B cell (primary cell): Measurements from ENCODE around the gene FAM83G. TPM values are rescaled to one million over a fixed set of nuclear protein-coding genes. Genes with fewer than 3 reads are reported as not detected.

ENCODE experiments used
- ATAC-seq: fragments of 200-7000 bp; cut with Tn5 transposase; one replicate; pipeline ENCODE4 v1.10.0; 2021; ENCODE audit warnings: low read depth, mild to moderate bottlenecking, moderate number of reproducible peaks, moderate library complexity
- CTCF ChIA-PET: fragments of 350-600 bp; sonication (Branson Sonifier 250); formaldehyde crosslinking; loops from one replicate; lab custom pipeline; 2021; ENCODE audit warnings: antibody characterized with exemption, inconsistent platforms; lab: Charles Lee
- POLR2A ChIA-PET: fragments of 350-600 bp; sonication (Branson Sonifier 250); formaldehyde crosslinking; loops from one replicate; lab custom pipeline; 2021; ENCODE audit warnings: antibody characterized with exemption; lab: Charles Lee
- DNase-seq: peaks from one replicate; pipeline ENCODE4 v3.0.0; 2013
- H2AFZ ChIP-seq: 2 replicates; pipeline ENCODE4 v1.6.1; 2012; ENCODE audit warnings: mild to moderate bottlenecking, low read depth, low read length; ENCODE audit not compliant: insufficient read depth, poor library complexity, severe bottlenecking
- H3K27ac ChIP-seq, 2 donors: 1 replicate in 1 of 2; 2 replicates in 1 of 2; pipeline ENCODE4 v1.5.1; 2012 to 2013; ENCODE audit warnings: low read length in 2 of 2, mild to moderate bottlenecking in 2 of 2, moderate library complexity in 1 of 2
- H3K27me3 ChIP-seq, 4 experiments: fragments of 200-600 bp in 1 of 4; sonication (generic) in 1 of 4; replicated peaks in 1 of 4; 1 replicate in 2 of 4; 2 replicates in 2 of 4; pipeline versions ENCODE4 v1.6.1 to v1.7.0; 2013 to 2016; ENCODE audit warnings: low read length in 3 of 4, mild to moderate bottlenecking in 2 of 4, mixed read lengths in 1 of 4, moderate library complexity in 1 of 4; ENCODE audit not compliant: insufficient read depth in 4 of 4, control insufficient read depth in 3 of 4; ENCODE audit errors: control extremely low read depth in 1 of 4
- H3K36me3 ChIP-seq, 2 experiments: replicated peaks in 1 of 2; 1 replicate in 1 of 2; 2 replicates in 1 of 2; pipeline versions ENCODE4 v1.6.1 to v1.7.1; 2013; ENCODE audit warnings: low read length in 1 of 2; ENCODE audit not compliant: insufficient read depth in 2 of 2, control insufficient read depth in 1 of 2; ENCODE audit errors: control extremely low read depth in 1 of 2, extremely low read depth in 1 of 2
- H3K4me1 ChIP-seq, 2 donors: fragments of 200-600 bp in 1 of 2; sonication (generic) in 1 of 2; 1 replicate in 1 of 2; 2 replicates in 1 of 2; pipeline versions ENCODE4 v1.5.1 to v1.6.1; 2013 to 2017; ENCODE audit warnings: low read length in 2 of 2; ENCODE audit not compliant: control insufficient read depth in 2 of 2, insufficient read depth in 2 of 2
- H3K4me2 ChIP-seq: replicated peaks from 2 replicates; pipeline ENCODE3; 2012; ENCODE audit warnings: mild to moderate bottlenecking, low read depth, low read length; ENCODE audit not compliant: poor library complexity, severe bottlenecking
- H3K4me3 ChIP-seq, 5 experiments: fragments of 200-600 bp in 1 of 5; sonication (generic) in 1 of 5; 1 replicate in 3 of 5; 2 replicates in 2 of 5; pipeline versions ENCODE4 v1.5.1 to v1.7.0; 2011 to 2016; ENCODE audit warnings: low read length in 4 of 5, mild to moderate bottlenecking in 4 of 5, low read depth in 2 of 5, control low read depth in 1 of 5, moderate library complexity in 1 of 5; ENCODE audit not compliant: insufficient read depth in 1 of 5; ENCODE audit errors: control extremely low read depth in 1 of 5, extremely low read depth in 1 of 5
- H3K79me2 ChIP-seq: fragments of 200-600 bp; sonication (generic); one replicate; pipeline ENCODE4 v1.6.0; 2016; ENCODE audit warnings: low read length; ENCODE audit not compliant: control insufficient read depth, insufficient read depth
- H3K9ac ChIP-seq: fragments of 200-600 bp; sonication (generic); 2 replicates; pipeline ENCODE4 v1.6.1; 2017; ENCODE audit warnings: mild to moderate bottlenecking, low read length, moderate library complexity
- H3K9me3 ChIP-seq, 3 donors: one replicate each; pipeline versions ENCODE4 v1.6.1 to v1.7.1; 2013; ENCODE audit warnings: low read length in 2 of 3; ENCODE audit not compliant: control insufficient read depth in 2 of 3, insufficient read depth in 1 of 3; ENCODE audit errors: control extremely low read depth in 1 of 3
- H4K20me1 ChIP-seq: 2 replicates; pipeline ENCODE4 v1.6.0; 2012; ENCODE audit warnings: mild to moderate bottlenecking, low read length; ENCODE audit not compliant: insufficient read depth, control insufficient read depth, poor library complexity, severe bottlenecking
- H3K27ac Mint-ChIP-seq: one replicate; pipeline ENCODE4 v1.8.0; 2021; ENCODE audit warnings: mixed read lengths
- H3K27me3 Mint-ChIP-seq: one replicate; pipeline ENCODE4 v1.8.0; 2021; ENCODE audit warnings: mixed read lengths
- H3K4me1 Mint-ChIP-seq: one replicate; pipeline ENCODE4 v1.8.0; 2021; ENCODE audit warnings: mixed read lengths
- H3K4me3 Mint-ChIP-seq: one replicate; pipeline ENCODE4 v1.8.0; 2021; ENCODE audit warnings: mixed read lengths
- H3K9me3 Mint-ChIP-seq: one replicate; pipeline ENCODE4 v1.8.0; 2022; ENCODE audit warnings: mixed read lengths; ENCODE audit not compliant: insufficient read depth
- CTCF ChIP-seq: fragments of 200-600 bp; IDR thresholded peaks from one replicate; pipeline ENCODE4 v1.8.0; 2022; ENCODE audit warnings: antibody characterized with exemption, mild to moderate bottlenecking
- EZH2 ChIP-seq: IDR thresholded peaks from 2 replicates; pipeline ENCODE4 v1.6.1; 2012; ENCODE audit warnings: borderline replicate concordance, low read depth, mild to moderate bottlenecking, moderate library complexity, low read length; ENCODE audit not compliant: insufficient read depth, poor library complexity, severe bottlenecking
- WGBS: methylation state at CpG from one replicate; pipeline ENCODE4 v1.1.5; 2013; ENCODE audit warnings: missing lambda C conversion rate; ENCODE audit not compliant: insufficient coverage; 5-methylcytosine and 5-hydroxymethylcytosine counted together
- intact Hi-C: fragments of 100-400 bp; cut with micrococcal nuclease; formaldehyde crosslinking; loops from one replicate; pipeline ENCODE4 v1.10.0; 2022
- polyA plus RNA-seq: library from polyadenylated mRNA; depleted of rRNA; stranded (reverse); fragments of >200 nt; gene quantifications from 2 replicates; pipeline ENCODE4 v1.2.3, GENCODE V29; 2012
- total RNA-seq, 2 donors: library from RNA; stranded (reverse); fragments of 120-200 nt in 1 of 2; gene quantifications; 1 replicate in 1 of 2; 2 replicates in 1 of 2; pipeline versions ENCODE4 v1.2.3 to v1.2.4, GENCODE V29; 2013 to 2022

FAM83G gene
- total and polyA plus RNA-seq, 2 donors (not counting 1 experiment from before 2014, with no cell fraction given), result 4.7 to 14.3 TPM

- DNase-seq, result no peak
- H3K27me3 Mint-ChIP-seq, result no peaks in the 10 kb centered on the region
- ChIA-PET POLR2A (no interaction called here), CTCF (interaction anchor here (1.0 to 2.0 kb wide), 6 partner anchors 12 to 144 kb away, joined by 3 to 14 read pairs (median 5); no protein-coding TSS in a partner anchor)
- no peaks in the 10 kb centered on the region for H4K20me1 ChIP-seq
- no peak overlapping the region for H2AFZ ChIP-seq
- no peak overlapping the region for H3K9ac ChIP-seq
- no peaks in the 10 kb centered on the region for H3K9me3 Mint-ChIP-seq
- no peaks in the 10 kb centered on the region for H3K27me3 ChIP-seq
- WGBS, result 97% methylated on average over 5 of the region's 5 CpGs
- H3K4me1 ChIP-seq, result peaks cover 0 to 17% of the 10 kb centered on the region in 2 donors
- no peaks in the 10 kb centered on the region for H3K36me3 ChIP-seq
- no peak overlapping the region for H3K4me2 ChIP-seq
- no peak overlapping the region for H3K4me3 Mint-ChIP-seq
- no peak for ATAC-seq
- H3K9me3 ChIP-seq, result peaks cover 0 to 5% (median 0%) of the 10 kb centered on the region in 3 donors
- H3K27ac Mint-ChIP-seq, result no peak overlapping the region
- H3K4me1 Mint-ChIP-seq, result peaks cover 6% of the 10 kb centered on the region
- H3K27ac ChIP-seq, result no peak overlapping the region
- no peaks in the 10 kb centered on the region for H3K79me2 ChIP-seq
- TF ChIP-seq EZH2, result no peak
- no peak for TF ChIP-seq CTCF
- no peak overlapping the region for H3K4me3 ChIP-seq
- intact Hi-C loops, result no loop called here
These were observed 44.7 kb downstream of the FAM83G start for GRCh38 chr17:18959845-18960240.

- H3K9ac ChIP-seq, result no peak overlapping the region
- H3K27ac Mint-ChIP-seq, result no peak overlapping the region
- 92% methylated on average over 21 of the region's 22 CpGs for WGBS
- H3K4me1 ChIP-seq, result peaks cover 0 to 17% of the 10 kb centered on the region in 2 donors
- no peaks in the 10 kb centered on the region for H3K27me3 ChIP-seq
- no peak overlapping the region for H3K27ac ChIP-seq
- H3K4me2 ChIP-seq, result no peak overlapping the region
- TF ChIP-seq CTCF, result no peak
- no peaks in the 10 kb centered on the region for H4K20me1 ChIP-seq
- intact Hi-C loops, result no loop called here
- no peak overlapping the region for H3K4me3 Mint-ChIP-seq
- H2AFZ ChIP-seq, result no peak overlapping the region
- ChIA-PET POLR2A (no interaction called here), CTCF (interaction anchor here (1.3 kb wide), 1 partner anchor 100 kb away, joined by 3 read pairs; no protein-coding TSS in a partner anchor)
- no peaks in the 10 kb centered on the region for H3K36me3 ChIP-seq
- H3K4me3 ChIP-seq, result no peak overlapping the region
- H3K9me3 ChIP-seq, result peaks cover 0 to 5% (median 0%) of the 10 kb centered on the region in 3 donors
- H3K27me3 Mint-ChIP-seq, result no peaks in the 10 kb centered on the region
- peaks cover 6% of the 10 kb centered on the region for H3K4me1 Mint-ChIP-seq
- no peaks in the 10 kb centered on the region for H3K9me3 Mint-ChIP-seq
- no peaks in the 10 kb centered on the region for H3K79me2 ChIP-seq
- ATAC-seq (no peak), DNase-seq (no peak)
These were observed 45.3 kb downstream of the FAM83G start for GRCh38 chr17:18959071-18959844.
